SU-DHL-6 (cell line): ENCODE measurements around the gene CRYBG1.
"Not testable (repeated sequence)": the region's sequence is repeated elsewhere in the genome, so short reads cannot be mapped to it uniquely, and the experiment has no call there.

ENCODE experiments used
- CTCF ChIP-seq: fragments of 200-600 bp; sonication (generic); IDR thresholded peaks from one replicate; pipeline ENCODE4 v1.5.1; 2017; ENCODE audit warnings: antibody characterized with exemption, mild to moderate bottlenecking, low read length, moderate library complexity; ENCODE audit not compliant: insufficient read depth, poor library complexity, severe bottlenecking
- EZH2phosphoT487 ChIP-seq: fragments of 200-600 bp; sonication (generic), shearing (Covaris generic); conservative IDR thresholded peaks from 2 replicates; pipeline ENCODE4 v1.6.1; 2018; ENCODE audit warnings: mild to moderate bottlenecking, antibody characterized with exemption, low read length, moderate library complexity, mixed read lengths

DNA sequence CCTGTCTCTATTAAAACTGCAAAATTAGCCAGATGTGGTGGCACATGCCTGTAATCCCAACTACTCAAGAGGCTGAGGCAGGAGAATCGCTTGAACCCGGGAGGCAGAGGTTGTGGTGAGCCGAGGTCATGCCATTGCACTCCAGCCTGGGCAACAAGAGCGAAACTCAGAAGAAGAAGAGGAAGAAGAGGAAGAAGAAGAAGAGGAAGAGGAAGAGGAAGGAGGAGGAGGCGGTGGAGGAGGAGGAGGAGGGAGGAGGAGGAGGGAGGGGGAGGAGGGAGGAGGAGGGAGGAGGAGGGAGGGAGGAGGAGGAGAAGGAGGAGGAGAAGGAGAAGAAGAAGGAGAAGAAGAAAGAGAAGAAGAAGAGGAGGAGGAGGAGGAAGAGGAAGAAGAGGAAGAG, 228.4 kb downstream of the CRYBG1 start:
- not testable (repeated sequence) for TF ChIP-seq EZH2phosphoT487, CTCF
